SIG-M5 treated with dmso at 0.1 percent for 504 hours (cell line): ENCODE data around the gene ZC3H12D.
"Not testable (repeated sequence)": the region's sequence is repeated elsewhere in the genome, so short reads cannot be mapped to it uniquely, and the experiment has no call there.

Source experiments
- DNase-seq: peaks from one replicate; lab custom pipeline; 2025; ENCODE audit not compliant: unreplicated experiment; lab: John Stamatoyannopoulos, UW

The ZC3H12D gene

DNA sequence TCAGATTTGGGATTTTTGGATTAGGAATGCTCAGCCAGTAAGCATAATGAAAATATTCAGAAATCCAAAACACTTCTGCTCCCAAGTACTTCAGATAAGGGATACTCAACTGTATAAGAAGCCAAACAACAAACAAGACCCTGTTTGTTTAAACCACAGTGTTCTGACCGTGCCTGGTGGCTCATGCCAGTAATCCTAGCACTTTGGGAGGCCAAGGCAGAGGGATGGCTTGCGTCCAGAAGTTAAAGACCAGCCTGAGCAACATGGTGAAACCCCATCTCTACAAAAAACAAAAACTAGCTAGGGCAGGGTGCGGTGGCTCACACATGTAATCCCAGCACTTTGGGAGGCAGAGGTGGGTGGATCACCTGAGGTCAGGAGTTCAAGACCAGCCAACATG lies 24.6 kb downstream of the ZC3H12D start:
- not testable (repeated sequence) for DNase-seq

DNA sequence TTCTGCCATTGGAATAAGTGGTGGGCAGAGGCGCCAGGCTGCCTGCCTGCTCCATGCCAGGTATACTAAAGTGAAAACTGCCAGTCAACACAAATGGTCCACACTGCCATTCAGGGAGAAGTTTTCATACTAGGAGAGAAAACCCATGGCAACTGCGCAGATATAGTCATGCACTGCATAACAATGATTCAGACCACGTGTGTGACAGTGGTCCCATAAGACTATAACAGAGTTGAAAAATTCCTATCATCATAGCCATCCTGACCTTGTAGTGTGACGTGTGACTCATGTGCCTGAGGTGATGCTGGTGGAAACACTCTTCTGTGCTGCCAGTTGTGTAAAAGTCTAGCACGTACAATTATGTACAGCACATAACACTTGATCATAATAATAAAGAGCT lies 25.1 kb downstream of the ZC3H12D start:
- no peak for DNase-seq

- DNase-seq: no peak
Observed at GRCh38 chr6:149458806-149459205, 26.0 kb downstream of the ZC3H12D start.

DNA sequence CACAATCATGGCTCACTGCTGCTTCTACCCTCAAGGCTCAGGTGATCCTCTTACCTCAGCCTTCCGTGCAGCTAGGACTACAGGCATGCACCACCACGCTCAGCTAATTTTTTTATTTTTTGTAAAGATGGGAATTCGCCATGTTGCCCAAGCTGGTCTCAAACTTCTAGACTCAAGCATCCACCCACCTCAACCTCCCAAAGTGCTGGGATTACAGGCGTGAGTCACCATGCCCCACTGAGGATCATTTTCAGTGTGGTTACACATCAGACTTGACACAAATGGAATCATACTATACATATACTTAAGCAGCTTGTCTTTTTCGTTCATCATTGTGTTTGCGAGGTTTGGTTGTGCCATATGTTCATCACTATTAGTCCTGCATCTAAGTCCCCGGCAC lies 26.6 kb downstream of the ZC3H12D start:
- no peak for DNase-seq

DNA sequence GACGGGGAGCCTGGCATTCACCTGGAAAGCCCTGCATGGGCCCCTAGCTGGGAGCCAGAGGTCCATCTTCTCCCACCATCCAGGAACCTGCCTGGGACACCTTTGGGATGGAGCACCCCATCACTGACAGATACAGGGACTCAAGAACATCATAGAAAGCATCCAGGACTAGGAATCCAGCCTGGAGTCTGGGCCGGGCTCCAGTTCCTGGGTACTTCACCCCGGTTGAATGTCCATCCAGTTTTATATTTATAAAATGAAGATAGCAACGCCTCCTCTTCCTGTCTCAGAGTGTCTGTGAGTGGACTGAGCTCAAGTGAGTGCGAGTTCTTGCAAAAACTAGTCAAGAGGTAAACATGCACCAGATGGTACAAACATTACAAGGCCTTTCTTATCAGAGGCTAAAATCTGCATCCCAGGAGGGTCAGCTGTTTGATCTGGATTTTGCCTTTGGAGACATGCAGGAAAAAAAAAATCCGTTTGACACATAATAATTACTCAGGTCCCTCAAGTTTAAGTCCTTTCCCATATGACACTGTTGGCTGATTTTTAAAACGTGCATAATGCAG lies 27.4 kb downstream of the ZC3H12D start:
- no peak for DNase-seq

- no peak for DNase-seq
Observed at GRCh38 chr6:149456311-149457021, 28.3 kb downstream of the ZC3H12D start.

DNA sequence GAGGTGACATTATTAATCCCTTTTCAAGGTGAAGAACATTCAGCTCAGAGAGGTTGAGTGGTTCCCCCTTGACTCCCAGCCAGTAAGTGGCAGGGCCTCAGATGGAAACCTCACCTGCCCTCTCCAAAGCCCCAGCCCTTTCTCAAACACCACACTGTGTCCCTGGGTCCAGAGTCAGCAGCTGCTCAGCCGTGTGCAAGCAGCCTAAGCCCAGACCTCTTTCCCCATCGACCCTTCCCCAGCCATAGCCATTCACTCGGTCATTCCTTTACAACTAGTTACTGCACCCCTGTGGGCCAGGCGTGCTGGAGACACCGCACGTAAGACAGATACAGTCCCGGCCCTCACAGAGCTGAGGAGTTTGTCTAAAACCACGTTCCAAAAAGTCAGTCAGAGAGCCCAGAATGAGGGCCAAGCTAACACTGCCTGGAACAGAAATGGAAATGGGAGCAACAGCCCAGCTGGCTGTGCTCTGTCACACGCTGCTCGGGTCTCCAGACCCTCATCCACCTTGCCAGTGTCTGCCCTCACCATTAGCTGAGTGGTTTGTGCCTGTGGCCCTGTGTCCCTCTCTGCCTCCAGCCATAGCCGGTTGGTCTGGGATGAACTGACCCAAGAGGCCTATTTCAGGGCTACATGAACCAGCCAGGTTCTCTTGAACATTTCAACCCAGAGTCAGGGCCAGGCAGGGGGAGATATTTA lies 29.6 kb downstream of the ZC3H12D start:
- no peak for DNase-seq

- DNase-seq: no peak
Observed at GRCh38 chr6:149454346-149454848, 30.4 kb downstream of the ZC3H12D start.

DNA sequence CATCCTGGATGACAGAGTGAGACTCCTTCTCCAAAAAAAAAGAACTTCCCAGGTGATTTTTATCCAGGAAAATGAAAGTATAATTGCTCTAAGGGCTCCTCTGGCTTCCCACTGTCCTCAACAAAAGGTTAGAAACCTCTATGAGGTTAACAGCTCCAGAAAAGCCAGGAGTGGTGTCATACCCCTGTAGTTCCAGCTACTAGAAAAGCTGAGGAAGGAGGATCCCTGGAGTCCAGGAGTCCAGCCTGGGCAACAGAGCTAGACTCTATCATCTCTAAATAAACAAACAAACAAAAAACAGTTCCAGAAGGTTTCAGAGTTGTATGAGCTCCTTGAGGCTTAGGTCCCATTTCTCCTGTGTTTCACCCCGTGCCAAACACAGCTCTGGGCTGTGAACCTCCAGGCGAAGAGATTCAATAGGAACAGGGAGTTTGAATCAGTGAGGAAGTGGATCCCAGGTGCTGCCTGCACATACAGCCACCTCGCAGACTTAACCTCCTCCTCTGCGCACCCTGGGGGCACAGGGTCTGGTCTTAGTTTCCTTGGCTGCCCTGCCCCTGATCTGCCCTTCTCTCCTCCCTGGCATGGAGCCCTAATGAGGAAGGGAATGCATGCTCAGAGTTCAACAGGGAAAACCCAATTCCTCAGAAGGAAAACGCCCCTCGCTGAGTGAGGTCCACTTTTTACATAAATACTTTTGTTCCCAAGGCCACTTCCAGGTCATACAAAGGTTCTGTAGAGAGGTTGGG lies 31.0 kb downstream of the ZC3H12D start:
- no peak for DNase-seq

GRCh38 chr6:149452037-149452939 lies 32.5 kb downstream of the ZC3H12D start:
- no peak for DNase-seq

GRCh38 chr6:149451376-149452036 lies 33.3 kb downstream of the ZC3H12D start:
- DNase-seq: no peak

- DNase-seq: no peak
Observed at GRCh38 chr6:149450679-149451375, 34.0 kb downstream of the ZC3H12D start.

GRCh38 chr6:149449831-149450678 lies 34.8 kb downstream of the ZC3H12D start:
- no peak for DNase-seq

DNA sequence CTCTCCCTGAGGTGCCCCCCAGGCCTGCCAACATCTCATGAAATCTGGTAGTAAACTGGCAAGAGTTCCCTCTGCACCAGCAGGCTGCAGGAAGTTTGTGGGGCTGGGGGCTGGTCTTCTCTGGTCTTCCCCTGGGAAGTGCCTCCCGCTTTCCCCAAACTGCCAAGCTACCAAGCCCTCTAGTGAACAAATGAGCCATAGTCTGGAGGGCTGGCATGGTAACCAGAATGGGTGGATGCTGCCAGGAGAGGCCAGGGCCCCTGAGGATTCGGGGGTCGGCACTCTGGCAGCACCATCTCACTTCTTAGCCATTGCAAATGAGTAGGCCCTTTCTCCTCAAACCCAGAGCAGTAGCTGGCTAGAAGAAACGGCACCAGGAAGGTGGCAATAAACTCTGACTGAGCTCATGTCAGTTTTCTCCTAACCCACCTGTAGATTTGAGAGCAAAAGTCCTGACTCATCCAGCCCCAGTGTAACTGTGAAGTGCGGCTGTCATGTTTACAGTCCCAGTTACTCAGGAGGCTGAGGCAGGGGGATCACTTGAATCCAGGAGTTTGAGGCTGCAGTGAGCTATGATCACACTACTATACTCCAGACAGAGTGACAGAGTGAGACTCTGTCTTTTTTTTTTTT lies 35.9 kb downstream of the ZC3H12D start:
- DNase-seq: no peak

DNA sequence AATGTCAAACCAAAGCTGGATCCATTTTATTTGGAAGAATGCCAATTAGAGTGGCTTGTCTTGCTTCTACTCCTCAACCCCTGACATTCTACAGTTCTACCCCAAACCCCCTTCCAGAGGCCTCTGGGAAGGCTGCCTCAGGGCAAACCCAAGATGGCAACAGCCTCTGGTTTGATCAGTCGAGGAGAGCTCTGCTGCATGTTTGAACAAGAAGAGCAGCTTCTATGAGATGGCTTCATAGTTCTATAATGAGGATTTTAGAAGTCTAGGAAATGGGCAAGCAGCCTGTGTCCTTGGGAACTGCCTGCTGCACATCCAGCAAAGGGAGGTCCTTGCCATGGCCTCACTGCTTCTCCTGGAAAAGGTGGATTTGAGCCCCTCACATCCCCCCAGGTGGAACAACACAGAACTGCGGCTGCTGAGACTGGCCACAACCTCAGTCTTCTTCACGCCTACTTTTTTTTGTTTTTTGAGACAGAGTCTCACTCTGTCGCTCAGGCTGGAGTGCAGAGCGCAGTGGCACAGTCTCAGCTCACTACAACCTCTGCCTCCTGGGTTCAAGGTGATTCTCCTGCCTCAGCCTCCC lies 37.9 kb downstream of the ZC3H12D start:
- no peak for DNase-seq

DNA sequence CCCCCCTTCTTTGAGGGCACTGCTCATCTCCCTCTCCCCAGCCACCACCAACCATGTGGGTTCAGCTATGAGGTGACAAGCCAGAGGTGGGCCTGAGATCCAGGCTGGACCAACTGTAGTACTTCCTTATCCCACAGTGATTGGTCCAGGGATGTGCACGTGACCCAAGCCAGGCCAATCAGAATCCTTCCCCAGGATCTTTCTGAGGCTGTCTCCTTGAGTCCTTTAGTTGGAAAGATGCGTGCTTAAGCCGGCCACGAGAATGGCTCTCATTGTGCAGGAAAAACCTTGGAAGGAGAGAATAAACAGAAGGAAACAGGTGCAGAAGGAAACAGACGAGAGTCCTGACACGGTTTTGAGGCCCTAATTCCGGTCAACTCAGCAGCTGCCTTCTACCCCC lies 39.2 kb downstream of the ZC3H12D start:
- DNase-seq: no peak

DNA sequence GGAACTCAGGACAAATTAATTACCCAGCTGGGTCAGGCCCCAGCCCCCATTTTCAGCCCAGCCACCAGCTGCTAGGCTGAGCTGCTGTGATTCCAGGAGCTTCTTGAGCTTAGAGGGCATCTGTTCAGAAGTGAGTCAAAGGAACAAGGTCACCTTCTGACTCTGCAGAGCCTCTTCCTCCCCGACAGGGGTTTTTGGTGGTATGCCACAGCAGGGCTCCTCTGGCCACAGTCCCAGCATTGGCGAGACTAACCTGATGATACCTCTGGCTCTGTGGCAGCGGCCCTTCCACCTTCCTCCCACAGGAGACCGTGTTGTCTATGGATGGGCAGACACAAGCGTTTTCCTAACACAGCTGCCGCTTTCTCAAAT lies 39.7 kb downstream of the ZC3H12D start:
- DNase-seq: no peak
